22Rv1 (cell line): ENCODE measurements around the gene AJM1.
A peak's percentile ranks its signal among the peaks of the same experiment; 100 is the strongest.

Source experiments
- H3K27ac ChIP-seq: fragments of 450-650 bp; 2 replicates; pipeline ENCODE4 v1.5.1; 2017
- CTCF ChIP-seq: fragments of 450-650 bp; IDR thresholded peaks from 2 replicates; pipeline ENCODE4 v1.5.1; 2017; ENCODE audit warnings: mild to moderate bottlenecking
- ZFX ChIP-seq: fragments of 450-650 bp; IDR thresholded peaks from 2 replicates; pipeline ENCODE4 v1.6.1; 2017; ENCODE audit warnings: antibody characterized with exemption, borderline replicate concordance

AJM1 gene

GRCh38 chr9:136805207-136805740, 37.0 kb upstream of the AJM1 start:
- TF ChIP-seq CTCF (no peak), ZFX (no peak)

GRCh38 chr9:136806067-136806466, 36.2 kb upstream of the AJM1 start:
- TF ChIP-seq CTCF: no peak
- no peak for TF ChIP-seq ZFX
- peak overlapping the region; percentile 91; the same call in 1 of the 2 replicates for H3K27ac ChIP-seq

More at GRCh38 chr9:136805207-136805740, 37.0 kb upstream of the AJM1 start:
- peak overlapping the region; percentile 22; the same call in 1 of the 2 replicates for H3K27ac ChIP-seq

GRCh38 chr9:136806631-136807201, 35.6 kb upstream of the AJM1 start:
- H3K27ac ChIP-seq: peak overlapping the region; percentile 91
- TF ChIP-seq CTCF (no peak), ZFX (no peak)

GRCh38 chr9:136807281-136808074, 34.8 kb upstream of the AJM1 start, which contains the start of gene RABL6:
Gene RABL6, plus strand, starts transcription at chr9:136807948. Its CDS starts 249 bp downstream, at chr9:136808197.
- TF ChIP-seq ZFX: no peak
- no peak for TF ChIP-seq CTCF
- H3K27ac ChIP-seq: peak within 1 kb of the TSS; percentile 91

- TF ChIP-seq CTCF: 0 out of 2 replicates have a peak, but pooled peaks have one; percentile 3
- no peak for TF ChIP-seq ZFX
- peak overlapping the region; percentile 91 for H3K27ac ChIP-seq
These were observed 34.0 kb upstream of the AJM1 start for GRCh38 chr9:136808075-136808805.

GRCh38 chr9:136808806-136809158, 33.5 kb upstream of the AJM1 start:
- peak overlapping the region; percentile 91 for H3K27ac ChIP-seq
- TF ChIP-seq CTCF (no peak), ZFX (no peak)
